GM04503 (cell line): ENCODE results near the gene GALT.

Source experiments
- DNase-seq: peaks from one replicate; pipeline ENCODE4 v3.0.0-alpha.2; 2012; ENCODE audit warnings: low read depth

Gene GALT

DNA sequence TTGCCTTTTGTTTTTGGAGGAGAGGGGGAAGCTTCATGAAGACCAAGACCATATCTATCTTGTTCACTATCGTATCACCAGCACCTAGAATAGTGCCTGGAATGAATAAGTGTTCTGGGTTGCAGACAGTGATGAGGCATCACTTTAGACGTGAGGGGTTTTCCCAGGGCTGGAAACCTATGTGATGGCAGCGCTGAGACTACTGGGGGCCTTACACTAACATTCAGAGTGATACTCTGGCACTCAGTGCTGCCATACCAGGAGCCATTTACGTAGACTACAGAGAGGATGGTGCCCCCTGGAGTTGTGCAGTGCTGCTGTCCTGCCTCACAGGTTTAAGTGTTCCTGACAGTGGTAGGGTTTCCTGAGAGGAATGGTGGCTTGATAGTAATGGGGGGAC, 37.7 kb downstream of the GALT start:
- no peak for DNase-seq

DNA sequence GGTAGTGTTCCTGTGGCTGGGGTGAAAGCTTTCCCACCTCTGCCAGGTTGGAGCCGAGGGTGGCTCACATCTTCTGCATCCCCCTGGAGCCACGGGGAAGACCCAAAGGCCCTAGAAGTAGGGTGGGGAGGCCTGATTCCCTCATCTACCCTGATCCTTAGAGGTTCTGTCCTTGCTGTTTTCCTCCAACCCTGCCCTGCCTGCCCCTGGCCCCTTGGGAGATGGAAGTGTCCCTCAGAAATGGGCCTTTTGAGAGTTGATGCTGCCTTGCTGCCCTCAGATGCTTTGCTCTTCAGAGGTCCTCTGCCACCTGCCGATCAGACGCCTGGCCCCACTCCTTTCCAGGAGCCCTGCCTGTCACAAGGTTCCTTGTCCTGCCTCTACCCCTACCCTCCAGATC, 38.3 kb downstream of the GALT start:
- DNase-seq: no peak

DNA sequence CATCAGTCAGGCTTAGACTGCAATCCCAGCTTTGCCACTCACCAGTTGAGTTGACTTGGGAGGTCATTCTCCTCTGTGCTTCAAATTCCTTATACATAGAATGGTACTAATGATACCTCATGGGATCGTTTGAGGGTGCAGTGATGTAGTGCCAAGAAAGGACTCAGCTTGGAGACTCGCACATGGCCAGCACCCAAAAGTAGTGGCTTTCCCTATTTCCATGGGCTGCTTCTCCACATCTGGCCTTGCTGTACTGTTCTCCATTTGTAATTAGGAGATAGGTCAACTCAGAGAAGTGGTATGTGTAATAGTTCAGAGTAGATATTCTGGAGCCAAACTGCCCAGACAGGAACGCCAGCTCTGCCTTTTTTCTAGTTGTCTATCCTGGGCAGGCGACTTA, 39.1 kb downstream of the GALT start:
- DNase-seq: peak; percentile 62

DNA sequence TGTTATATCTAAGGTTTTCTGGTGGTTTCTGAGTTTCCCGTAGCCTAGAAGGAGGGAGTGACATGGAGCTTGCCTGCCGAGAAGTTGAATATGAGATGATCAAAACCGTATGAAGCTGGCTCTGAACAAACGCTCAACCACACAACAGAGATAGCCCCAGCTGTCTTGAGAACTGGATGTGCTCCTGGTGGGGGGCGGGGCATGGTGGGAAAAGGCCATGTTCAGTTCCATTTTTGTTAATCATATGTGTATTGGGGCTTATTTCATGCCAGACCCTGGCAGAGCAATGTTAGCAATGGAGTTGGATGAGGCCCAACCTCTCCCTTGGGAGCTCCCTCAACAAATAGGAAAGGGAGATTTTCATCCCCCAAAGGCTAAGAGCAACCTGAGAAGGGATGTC, 39.8 kb downstream of the GALT start:
- no peak for DNase-seq

DNA sequence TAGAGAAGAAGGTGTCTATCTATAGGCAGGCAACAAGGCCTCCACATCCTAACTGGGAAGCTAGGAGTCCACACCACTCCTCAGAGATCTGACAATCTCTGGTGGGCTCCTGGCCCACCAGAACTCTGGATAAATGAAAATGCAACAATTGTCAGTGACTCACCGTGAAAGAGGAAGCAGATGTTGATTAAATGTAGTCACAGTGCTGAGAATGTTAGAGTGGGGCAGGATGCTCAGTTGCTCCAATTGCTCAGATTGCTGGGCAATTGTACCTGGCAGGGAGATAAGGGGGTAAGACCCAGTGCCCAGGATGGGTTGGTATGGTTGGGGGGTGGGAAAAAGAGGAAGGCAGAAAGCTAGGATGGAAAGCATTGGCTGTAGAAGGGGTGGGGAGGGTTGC, 40.3 kb downstream of the GALT start:
- no peak for DNase-seq

DNA sequence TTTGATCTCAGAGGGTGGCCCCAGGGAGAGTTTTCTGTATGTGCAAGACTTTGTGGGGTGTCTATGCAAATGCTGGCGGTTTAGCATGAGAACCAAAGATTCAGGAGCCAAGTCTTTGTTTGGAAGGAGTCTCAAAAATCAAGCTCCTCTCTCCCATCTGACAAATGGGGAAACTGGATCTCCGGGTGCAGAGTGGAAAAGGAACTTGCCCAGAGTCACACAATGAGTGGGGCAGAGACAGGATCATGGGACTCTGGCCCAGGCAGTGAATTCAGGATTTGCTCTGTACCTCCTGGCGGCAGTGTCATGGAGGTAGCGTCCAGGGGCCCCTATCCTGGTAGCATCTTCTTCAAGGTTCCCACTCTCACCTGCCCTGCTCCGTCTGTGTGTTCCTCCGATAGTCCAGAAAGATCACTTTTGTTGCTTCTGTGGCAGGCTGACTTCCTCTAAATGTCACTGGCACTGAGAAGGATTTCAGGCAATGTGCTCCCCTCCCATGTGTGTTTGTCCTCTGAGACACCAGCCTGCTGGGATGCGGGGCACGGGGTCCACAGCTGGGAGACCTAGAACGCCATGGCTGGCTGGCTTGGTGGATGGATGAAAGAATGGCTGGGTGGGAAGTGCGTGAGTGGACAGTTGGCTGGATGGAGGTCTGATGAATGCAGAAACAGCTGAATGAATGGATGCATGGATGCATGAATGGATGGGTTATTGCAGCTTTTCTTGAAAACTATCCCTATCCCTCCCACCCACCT, 41.0 kb downstream of the GALT start:
- no peak for DNase-seq

DNA sequence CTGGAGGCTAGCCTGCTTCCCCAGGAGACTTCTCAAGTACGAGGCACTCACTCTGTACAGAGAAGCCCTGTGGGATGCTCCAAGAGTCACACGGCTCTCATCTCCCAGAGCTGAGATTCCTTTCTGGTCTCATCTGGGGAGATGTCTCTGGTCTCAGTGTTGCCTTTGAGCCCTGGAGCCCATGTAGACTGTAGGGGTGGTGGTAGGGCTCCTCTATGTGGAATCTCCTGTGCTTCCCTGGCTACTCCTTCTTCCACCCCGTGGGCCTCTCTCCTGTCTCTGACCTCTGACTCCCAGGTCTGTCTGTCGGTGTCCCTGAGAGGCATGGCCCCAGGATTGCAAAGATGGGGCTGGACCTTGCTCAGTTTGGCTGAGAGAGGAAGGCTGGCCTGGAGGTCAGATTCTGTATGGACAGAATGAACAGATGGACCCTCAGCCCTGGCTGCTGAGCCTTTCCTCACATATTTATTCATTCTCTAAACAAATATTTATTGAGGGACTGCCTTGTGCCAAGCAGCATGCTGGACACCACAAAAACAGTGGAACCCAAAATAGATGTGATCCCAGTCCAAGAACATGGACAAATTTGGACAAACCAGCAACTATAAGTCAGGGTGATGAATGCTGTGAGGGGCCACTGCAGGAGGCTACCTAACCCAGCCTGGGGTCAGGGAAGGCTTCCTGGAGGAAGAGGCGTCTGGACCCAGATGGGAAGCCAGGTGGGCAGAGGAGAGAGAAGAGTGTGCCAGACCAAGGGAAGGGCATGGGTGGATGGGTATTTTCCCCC, 42.0 kb downstream of the GALT start:
- no peak for DNase-seq

DNA sequence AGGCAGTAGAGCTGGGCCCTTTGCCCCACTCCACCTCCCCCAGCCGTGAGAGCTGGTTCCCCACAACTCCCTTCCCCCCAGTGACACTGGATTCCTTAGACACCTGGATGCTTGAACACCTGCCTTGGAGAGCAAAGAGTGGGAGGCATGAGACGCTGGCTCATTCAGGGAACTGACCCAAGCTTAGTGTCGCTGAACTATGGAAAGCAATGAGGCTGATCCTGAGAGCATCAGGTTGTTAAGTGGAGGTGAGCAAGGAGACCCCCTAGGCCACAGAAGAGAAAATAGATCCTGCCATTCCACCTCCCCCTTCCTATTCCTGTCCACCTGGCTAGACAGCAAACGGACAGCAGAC, 42.6 kb downstream of the GALT start:
- no peak for DNase-seq

DNA sequence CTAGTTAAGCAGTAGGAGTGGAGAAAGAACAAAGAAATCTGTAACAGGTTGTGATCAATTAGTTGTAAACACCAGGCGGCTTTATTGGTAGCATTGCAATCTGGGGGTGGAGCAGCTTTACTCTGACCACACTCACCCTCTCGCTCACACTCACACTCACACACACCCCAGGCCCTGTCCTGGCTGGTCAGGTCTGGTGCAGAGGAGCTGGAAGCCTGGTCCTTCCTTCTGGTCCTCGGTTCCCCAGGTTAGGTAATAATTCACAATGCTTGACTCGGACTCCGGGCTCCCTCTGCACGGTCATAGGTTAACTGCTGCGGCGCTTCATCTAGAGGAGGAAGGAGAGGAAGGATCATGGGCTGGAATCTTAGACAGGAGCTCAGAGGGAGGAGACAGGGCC, 43.0 kb downstream of the GALT start:
- no peak for DNase-seq

DNA sequence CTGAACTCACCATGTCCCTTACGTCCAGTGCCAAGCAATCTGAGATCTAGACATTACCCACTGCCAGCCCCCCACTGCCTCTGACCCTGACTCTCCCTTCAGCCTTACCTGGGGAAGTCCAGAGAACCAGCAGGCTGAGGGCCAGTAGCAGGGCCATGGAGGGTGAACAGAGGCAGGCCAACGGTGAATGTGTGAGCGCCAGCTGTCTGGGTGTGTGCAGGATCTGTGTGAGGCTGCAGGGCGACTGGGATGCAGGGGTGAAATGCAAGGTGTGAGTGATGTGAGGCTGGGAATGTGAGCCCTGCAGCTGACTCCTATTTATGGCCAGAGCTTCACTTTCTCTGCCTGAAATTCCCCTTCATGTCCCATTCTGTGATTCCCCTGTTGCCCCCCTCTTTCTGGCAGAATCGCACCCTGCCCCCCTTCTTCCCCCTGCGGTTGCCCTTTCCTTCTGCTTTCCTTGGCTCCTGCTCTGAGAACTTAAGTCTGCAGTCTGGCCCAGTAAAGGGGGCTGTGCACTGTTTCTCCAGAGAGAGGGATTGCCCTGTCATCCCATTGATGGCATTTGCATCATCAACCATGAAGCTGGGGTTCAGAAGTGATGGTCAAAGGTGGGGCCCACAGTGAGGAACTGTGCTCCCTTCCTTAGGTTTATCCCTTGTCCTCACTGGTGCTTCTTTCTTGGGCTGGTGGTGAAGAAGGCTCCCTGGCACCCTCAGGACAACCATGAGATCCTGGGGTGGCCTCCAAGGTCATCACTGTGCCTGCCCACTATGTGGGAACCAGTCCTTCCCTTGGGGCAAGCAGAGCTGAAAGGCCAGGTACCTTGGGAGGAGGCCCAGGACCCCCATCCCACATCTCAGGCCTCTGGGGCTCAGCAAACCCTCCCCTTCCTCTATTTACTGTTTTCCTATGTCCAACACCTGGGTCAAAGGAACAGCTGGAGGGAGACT, 44.8 kb downstream of the GALT start, which contains the start of gene CCL19:
TSS of gene CCL19 (minus strand) at position 294 of the 953 bp plus-strand sequence. CDS start at position 157, 137 bp downstream.
- DNase-seq: no peak

DNA sequence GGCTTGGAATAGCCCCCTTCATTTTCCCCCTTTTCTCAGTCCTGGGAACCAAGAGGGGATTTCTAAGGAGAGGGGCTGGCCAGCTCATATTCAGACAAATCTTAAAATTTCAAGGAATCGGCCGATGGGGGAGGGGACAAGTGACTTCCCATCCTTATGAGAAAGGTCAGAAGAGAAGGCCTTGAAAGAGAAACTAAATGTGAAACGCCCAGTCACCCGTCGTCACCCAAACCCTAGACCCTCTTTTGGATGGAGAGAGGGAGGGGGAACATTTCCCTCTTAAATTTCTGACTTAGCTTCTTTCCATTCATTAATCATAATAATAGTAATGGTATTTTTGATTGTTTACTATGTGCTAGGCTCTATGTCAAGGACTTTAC, 45.5 kb downstream of the GALT start:
- DNase-seq: no peak

DNA sequence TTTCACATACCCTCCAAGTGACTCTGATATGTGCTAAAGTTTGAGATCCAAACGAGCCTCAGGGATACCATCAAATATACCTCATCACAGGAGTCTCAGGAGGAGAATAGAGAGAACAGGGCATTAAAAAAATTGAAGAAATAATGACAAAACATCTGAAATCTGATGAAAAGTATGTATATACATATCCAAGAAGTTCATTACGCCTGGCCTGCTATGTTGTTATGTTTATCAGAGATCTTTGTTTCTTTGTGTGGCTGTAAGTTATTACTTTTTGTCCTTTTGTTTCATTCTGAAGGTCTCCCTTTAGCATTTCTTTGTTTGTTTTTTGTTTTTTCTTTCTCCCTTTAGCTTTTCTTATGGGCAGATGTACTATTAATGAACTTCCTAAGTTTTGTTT, 47.1 kb downstream of the GALT start:
- DNase-seq: no peak

DNA sequence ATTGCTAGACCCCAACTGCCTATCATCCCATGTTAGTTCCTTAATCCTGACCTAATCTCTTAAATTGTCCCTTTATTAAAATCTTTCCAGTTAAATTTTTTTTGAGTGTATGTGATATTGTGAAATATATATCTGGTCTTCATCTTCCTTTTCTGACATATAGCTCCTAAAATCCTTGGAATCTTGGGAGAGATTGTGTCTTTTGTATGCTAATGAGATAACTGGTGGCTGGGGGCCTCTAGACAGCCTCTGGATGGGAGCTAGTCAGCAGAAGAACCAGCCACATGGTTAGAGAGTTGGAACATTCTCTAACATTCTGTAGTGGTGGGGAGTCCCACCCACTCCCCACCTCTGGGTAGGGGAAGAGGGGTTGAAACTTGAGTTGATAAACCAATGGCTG, 48.3 kb downstream of the GALT start:
- no peak for DNase-seq
